ENCODE measurements around the gene CFAP97D1. TPM values are rescaled to one million over a fixed set of nuclear protein-coding genes. Genes with fewer than 3 reads are reported as not detected.

CFAP97D1 gene
- total RNA-seq, 2 donors from 2014 or later: not detected

DNA sequence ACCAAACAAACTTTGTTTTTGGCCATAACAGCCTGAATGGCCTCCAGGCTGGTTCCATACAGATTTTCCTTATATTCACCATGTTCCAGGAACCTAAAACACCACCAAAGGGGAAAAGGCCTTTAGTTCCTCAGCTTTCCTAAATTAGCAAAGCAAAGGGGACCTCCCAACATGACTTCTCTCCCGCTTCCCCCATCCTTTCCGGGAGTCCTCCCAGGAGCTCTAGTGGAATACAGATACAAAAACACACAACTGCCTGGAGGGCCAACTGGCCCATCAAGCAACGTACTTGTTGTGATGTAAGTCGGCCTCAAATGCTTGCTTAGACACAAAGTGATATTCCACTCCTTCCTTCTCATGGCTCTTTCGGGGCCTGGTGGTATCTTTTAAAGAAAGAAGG lies 30.6 kb downstream of the CFAP97D1 start:
- ATAC-seq (no peak), DNase-seq (ENCODE audit: low spot score in 2 of 2) (no peak)
- no peaks in the 10 kb centered on the region for H3K36me3 Mint-ChIP-seq
- peak overlapping the region in 1 of 2 donors; percentile 18 for H3K27ac Mint-ChIP-seq
- no peaks in the 10 kb centered on the region for H3K9me3 Mint-ChIP-seq

DNA sequence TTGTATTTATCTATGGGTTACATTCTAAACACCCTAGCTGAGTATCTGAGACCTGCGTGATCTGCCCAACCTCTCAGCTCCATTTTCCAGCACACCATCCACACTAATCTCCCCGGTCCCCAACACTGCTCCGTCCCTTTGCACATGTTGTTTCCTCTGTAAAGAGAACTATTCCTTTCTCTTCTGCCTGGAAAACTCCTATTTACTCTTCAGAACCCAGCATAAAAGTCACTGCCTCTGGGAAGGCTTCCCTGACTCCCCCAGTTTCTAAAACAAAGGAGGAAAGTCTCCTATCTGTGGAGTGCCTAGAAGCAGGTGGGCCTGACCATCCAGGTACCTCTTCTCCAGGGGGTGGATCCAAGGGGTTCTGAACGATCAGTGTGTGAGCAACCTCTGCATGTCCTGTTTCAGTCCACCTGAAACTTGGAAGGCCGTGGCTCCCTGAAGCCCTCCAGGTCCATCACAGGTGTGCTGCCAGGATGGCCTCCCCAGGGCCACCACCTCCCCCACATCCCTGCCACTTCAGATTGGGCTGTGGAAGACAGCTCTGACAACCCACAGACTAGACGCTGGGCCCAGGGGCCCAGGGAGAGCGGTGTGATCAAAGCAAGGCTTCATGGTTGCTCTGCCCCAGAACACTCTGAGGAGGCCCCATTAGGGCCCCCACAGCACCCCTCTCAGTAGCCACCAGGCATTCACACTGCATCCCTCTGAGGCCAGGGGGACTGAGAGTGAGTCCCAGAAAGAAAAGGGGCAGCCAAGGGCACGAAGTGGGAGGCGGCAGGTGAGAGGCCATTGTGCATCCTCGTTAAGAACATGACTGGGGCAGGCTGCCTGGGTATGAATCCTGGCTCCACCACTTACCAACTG lies 32.4 kb downstream of the CFAP97D1 start:
- no peak for DNase-seq (ENCODE audit: low spot score in 2 of 2)
- peak overlapping the region in 1 of 2 donors; percentile 10 for H3K27ac Mint-ChIP-seq
- ATAC-seq: no peak
- H3K9me3 Mint-ChIP-seq: no peaks in the 10 kb centered on the region
- H3K36me3 Mint-ChIP-seq: no peaks in the 10 kb centered on the region

DNA sequence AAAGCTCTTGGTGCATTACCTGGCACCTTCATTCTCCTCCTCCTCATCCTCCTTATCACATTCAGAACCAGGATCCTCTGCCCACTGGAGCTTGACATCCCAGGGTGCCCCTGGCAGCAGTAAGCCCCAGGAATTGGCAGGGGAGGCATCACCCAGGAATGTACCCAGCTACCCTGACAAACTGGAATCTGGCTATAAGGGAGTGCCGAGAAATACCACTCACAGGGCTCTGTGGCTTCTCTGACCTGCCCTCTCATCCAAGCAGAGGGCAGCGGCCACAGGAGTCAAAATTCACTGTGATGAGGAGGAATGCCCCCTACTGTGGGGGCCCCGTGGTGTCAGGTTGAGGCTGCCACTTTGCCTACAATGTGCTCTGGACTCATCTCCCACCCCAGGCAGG lies 33.2 kb downstream of the CFAP97D1 start:
- Mint-ChIP-seq H3K9me3 (no peaks in the 10 kb centered on the region), H3K27ac (peak overlapping the region in 1 of 2 donors; percentile 17), H3K36me3 (no peaks in the 10 kb centered on the region)
- ATAC-seq (no peak), DNase-seq (ENCODE audit: low spot score in 2 of 2) (no peak)

DNA sequence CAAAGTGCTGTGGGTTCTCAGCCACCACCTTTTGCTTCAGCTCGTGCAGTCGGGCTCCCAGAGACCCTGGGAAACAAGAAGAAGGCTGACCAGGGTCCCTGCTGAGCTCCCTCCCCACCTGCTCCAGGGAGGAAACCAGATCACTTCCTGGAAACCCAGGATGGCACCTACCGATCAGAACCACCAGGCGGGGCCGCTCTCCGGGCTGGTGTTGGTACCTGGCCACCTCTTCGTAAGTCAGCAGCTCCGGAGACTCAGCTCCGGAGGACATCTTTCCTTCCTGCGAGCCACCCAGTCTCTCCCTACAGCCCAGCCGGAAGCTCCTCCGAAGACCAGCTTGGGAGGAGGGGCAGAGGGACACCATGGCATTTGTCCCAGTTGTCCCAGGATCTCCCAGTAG lies 33.8 kb downstream of the CFAP97D1 start:
- H3K36me3 Mint-ChIP-seq: no peaks in the 10 kb centered on the region
- no peaks in the 10 kb centered on the region for H3K9me3 Mint-ChIP-seq
- H3K27ac Mint-ChIP-seq: no peak overlapping the region
- ATAC-seq (no peak), DNase-seq (ENCODE audit: low spot score in 2 of 2) (no peak)

DNA sequence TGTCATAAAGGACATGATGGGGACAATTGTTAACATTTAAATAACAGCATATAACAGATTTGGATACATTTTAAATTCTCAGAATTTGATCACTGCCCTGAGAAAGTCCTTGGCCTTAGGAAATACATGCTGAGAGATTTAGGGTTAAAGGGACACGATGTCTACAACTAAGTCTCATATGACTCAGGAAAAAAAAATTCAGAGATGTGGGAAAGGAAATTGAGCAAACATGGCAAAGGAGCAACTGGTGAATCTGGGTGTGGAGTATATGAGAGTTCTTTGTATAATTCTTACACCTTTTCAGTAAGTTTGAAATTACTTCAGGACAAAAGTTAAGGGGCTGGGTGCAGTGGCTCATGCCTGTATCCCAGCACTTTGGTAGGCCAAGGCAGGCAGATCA lies 34.5 kb downstream of the CFAP97D1 start:
- H3K27ac Mint-ChIP-seq: no peak overlapping the region

DNA sequence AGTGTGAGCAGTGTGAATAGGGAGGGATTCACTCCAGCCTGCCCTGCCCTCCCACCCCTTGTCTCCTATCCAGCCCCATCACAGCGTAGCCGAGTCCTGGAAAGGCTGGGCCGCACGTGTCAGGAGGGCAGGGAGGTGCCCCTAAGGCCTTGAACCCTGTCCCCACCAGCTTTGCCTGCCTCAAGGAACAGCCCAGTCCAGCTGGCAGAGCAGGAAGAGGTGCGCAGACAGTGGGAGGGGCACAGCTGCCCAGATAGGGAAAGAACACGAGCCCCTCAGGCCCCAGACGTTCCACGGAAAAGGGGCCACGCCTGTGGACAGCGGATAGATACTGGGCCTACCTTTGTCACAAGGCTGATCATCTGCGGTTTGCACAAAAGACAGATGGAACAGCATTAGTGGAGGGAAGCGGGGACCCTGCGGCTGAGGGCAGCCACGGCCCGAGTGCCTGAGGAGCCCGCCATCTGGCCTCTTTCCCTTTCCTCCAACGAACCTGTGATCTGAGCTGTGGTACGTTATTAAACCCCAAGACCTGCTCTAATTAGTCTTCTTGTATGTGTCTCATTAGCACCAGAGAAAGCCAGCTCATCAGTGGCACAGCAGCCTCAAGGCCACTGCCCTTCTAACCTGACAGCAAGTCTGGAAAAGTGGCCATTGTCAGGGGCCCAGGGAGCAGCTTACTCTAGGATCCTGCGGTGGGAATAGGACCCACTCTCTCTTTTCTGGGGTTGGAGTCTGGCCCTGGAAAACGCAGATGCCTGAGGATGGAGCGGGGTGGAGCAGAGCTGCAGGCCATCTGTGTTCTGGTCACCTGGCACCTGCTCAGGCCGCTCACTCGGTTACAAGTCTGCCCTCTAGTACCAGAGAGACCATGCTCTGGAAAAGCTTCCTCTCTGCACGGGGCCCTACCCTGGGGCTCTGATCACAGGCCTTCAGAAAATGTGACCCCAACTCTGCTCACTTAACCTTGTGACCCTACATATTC lies 36.4 kb downstream of the CFAP97D1 start:
- Mint-ChIP-seq H3K9me3 (no peaks in the 10 kb centered on the region), H3K27ac (no peak overlapping the region), H3K36me3 (no peaks in the 10 kb centered on the region)
- DNase-seq (ENCODE audit: low spot score in 2 of 2) (no peak), ATAC-seq (no peak)

More for the DNA sequence above, 34.5 kb downstream of the CFAP97D1 start:
- no peaks in the 10 kb centered on the region for H3K9me3 Mint-ChIP-seq
- ATAC-seq (no peak), DNase-seq (ENCODE audit: low spot score in 2 of 2) (no peak)
- H3K36me3 Mint-ChIP-seq: no peaks in the 10 kb centered on the region

DNA sequence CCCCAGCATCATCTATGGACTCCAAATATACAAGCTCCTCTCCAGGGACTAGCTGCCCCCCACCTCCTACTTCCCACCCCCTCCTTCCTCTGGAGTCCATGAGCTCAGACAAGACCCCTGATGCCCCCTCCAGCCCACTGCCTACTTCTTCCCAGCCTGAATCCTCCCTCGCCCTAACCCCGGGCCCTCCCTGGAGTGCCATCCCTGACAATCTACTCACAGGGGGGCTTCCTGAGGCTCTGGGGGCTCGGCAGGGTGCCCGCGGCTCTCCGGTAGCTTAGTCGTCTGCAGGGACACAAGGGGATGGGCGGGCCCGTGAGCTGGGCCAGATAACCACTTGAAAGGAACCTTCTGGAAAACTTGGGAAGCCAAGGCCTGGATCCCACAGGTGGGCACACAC lies 37.6 kb downstream of the CFAP97D1 start:
- no peak for DNase-seq (ENCODE audit: low spot score in 2 of 2)
- no peak overlapping the region for H3K27ac Mint-ChIP-seq
- no peak for ATAC-seq

DNA sequence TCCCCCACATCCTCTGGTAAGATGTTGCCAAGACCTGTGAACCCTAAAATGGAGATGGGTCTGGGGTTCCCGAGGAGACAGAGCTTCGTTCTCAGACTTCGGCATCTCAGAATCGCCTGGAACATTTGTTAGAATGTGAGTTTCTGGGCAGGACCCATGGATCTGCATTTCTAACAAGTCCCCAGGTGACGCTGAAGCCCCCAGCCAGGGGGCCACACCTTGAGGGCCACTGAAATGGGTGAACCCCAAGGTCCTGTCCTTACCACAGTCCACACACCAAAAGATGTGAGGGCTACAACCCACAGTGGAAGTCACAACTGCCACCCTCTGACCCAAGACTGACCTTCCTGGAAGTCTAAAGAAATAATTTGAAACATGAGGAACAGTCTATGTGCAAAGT lies 38.7 kb downstream of the CFAP97D1 start:
- ATAC-seq: no peak
- no peak for DNase-seq (ENCODE audit: low spot score in 2 of 2)
- no peaks in the 10 kb centered on the region for H3K36me3 Mint-ChIP-seq
- peak overlapping the region in 1 of 2 donors; percentile 7 for H3K27ac Mint-ChIP-seq
- H3K9me3 Mint-ChIP-seq: no peaks in the 10 kb centered on the region

More for the DNA sequence above, 37.6 kb downstream of the CFAP97D1 start:
- no peaks in the 10 kb centered on the region for H3K9me3 Mint-ChIP-seq
- H3K36me3 Mint-ChIP-seq: no peaks in the 10 kb centered on the region

DNA sequence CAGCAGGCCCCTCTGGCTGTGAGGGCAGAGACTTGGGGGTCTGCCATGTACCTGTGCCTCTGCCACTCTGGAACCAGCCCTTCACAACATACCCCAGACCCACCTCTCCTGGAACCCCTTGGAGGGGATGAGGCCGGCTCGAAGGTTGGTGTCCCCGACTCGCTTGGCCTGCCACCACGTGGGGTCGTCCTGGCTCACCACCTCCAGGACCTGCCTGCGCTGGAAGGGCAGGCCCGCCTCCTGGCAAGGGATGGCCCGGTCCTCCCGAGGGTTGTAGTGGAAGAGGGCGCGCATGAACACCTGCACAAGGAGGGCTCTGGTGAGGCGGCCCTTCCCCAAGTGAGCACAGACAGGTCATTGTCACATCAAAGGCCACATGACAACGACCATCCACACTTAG lies 40.5 kb downstream of the CFAP97D1 start:
- ATAC-seq (no peak), DNase-seq (ENCODE audit: low spot score in 2 of 2) (no peak)
- Mint-ChIP-seq H3K27ac (peak overlapping the region in 1 of 2 donors; percentile 84), H3K36me3 (no peaks in the 10 kb centered on the region), H3K9me3 (no peaks in the 10 kb centered on the region)

DNA sequence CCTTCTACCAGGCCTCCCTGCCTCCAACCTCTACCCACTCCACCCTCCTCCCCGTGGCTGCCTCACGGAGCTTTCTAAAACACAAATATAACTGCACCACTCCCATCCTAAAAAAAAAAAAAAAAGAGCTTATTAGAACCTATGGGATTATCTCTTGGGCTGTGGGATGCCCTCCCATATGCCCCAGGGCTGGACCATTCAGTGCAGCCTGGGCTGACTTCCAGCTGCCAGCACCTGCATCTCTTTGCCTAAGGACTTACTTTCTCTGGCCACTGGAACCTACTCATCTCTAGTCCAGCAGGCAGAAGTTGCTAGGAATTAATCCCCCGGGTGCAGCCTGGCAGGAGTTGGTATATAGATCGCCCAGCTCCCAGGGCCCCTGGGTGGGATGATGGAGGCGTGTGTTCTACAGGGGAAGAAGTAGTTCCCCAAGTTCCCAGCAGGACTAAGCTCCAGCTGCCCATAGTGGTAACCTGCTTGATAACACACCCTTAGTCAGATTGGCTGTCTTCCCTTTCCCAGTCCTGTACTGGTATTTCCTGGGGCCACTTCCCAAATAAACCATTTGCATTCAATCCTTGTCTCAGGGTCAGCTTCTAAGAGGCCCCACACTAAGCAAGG lies 42.4 kb downstream of the CFAP97D1 start:
- ATAC-seq: no peak
- H3K9me3 Mint-ChIP-seq: no peaks in the 10 kb centered on the region
- no peak overlapping the region for H3K27ac Mint-ChIP-seq
- H3K36me3 Mint-ChIP-seq: no peaks in the 10 kb centered on the region
- no peak for DNase-seq (ENCODE audit: low spot score in 2 of 2)

DNA sequence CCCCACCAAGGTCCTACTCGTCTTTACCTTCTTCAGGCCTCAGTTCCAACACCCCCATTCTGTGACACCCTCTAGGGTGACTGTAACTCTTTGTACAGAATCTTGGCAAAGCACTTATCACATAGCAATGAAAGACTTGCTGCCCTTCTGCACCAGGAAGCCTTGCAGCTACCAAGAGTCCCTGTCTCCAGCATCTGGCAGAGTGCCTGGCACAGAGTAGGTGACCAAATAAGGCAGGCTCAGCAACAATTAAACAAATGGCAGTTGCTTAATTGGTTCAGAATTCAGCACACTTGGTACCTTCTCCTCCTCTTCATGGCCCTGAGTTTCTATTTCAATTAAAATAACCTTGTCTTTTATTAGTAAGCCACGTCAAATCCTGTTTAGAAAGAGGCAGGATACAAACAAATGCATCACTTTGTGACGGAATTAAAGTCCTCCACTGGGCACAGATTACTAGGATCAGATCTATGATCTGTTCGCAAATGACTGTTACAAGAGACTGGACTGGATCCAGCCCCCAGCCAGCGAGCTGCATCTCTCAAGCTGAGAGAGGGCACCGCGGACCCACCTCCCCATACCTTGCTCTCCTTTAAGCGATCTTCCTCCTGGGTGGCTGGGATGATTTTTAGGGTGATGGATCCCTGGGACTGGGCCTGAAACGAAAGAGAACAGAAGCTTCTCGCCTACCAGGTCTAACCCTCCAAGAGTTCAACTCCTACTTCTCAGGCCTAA lies 43.3 kb downstream of the CFAP97D1 start:
- Mint-ChIP-seq H3K36me3 (no peaks in the 10 kb centered on the region), H3K9me3 (no peaks in the 10 kb centered on the region), H3K27ac (no peak overlapping the region)
- DNase-seq (ENCODE audit: low spot score in 2 of 2) (no peak), ATAC-seq (no peak)

DNA sequence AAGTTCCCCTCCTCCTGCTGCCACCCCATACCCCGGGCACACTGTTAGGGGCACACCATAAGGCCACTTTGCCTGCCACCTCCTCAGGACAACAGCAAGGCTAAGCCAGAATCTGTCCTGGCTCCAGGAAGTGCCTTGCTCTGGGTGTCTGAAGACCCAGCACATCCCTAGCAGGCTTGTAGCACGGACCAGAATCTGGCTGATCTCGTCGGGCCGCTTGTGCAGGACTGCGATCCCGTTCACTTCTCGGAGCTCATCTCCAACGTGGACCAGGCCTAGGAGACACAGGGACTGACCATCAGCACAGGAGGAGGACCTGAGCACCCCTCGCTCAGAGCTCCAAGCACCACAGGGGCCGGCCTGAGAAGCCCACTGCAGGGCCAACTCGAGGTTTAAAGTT lies 45.3 kb downstream of the CFAP97D1 start:
- DNase-seq (ENCODE audit: low spot score in 2 of 2) (no peak), ATAC-seq (no peak)
- no peaks in the 10 kb centered on the region for H3K36me3 Mint-ChIP-seq
- H3K9me3 Mint-ChIP-seq: no peaks in the 10 kb centered on the region
- H3K27ac Mint-ChIP-seq: no peak overlapping the region

DNA sequence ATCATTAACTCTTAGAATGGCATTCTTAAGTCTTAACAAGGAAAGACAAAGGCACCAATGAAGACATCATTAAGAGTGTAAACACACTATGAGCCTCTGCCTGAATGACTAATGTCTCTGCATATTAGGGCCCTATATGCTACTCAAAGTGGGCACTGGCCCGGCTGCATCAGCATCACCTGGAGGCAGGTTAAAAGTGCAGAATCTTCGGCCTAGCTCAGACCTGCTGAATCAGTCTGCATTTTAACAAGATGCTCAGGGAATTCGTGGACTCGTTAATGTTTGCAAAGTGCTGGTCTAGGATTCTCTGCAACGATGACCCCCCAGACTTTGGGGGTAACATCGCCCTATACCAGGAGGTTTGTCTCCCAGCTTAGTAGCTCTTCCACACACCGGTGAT lies 46.0 kb downstream of the CFAP97D1 start:
- Mint-ChIP-seq H3K27ac (no peak overlapping the region), H3K9me3 (no peaks in the 10 kb centered on the region), H3K36me3 (no peaks in the 10 kb centered on the region)
- DNase-seq (ENCODE audit: low spot score in 2 of 2) (no peak), ATAC-seq (no peak)

DNA sequence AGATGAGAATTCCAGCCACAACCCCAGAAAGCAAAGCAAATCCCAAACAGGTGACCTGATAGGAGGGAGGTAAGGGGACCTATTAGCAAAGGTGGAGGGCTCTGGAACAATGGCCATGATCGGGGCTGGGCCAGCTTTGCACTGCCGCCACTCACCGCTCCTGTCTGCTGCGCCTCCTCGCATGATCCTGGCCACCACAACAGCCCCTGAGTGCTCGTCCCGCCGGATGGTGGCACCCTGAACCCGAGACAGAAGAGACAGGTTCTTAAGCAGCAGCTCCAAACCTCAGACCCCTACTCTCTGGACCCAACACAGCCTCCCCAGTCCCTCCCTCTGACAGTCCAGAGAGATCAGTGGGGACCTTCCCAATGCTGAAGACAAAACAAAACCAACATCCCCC lies 47.4 kb downstream of the CFAP97D1 start:
- no peaks in the 10 kb centered on the region for H3K9me3 Mint-ChIP-seq
- no peak for DNase-seq (ENCODE audit: low spot score in 2 of 2)
- H3K27ac Mint-ChIP-seq: no peak overlapping the region
- no peak for ATAC-seq
- H3K36me3 Mint-ChIP-seq: no peaks in the 10 kb centered on the region

DNA sequence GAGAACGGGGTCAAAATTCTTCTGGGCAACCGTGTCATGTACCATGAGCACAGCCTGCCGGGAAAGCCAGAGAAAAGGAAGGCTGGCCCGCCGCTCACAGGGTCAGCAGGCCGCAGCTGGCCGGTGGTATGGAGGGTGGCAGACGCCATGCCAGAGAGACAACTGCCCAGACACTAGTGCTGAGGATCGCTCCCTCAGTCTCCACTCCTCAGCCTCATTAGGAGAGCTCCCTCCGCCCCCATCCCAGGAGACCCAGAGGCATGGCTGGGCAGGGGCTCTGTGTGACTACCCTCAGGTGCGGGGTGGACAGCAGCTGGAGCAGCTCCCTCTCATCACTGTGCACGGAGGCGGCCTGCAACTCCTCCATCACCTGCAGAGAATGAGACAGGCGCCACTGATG lies 49.5 kb downstream of the CFAP97D1 start:
- DNase-seq (ENCODE audit: low spot score in 2 of 2) (no peak), ATAC-seq (no peak)
- H3K36me3 Mint-ChIP-seq: peaks cover 0 to 6% of the 10 kb centered on the region in 2 donors
- peak overlapping the region in 1 of 2 donors; percentile 42 for H3K27ac Mint-ChIP-seq
- H3K9me3 Mint-ChIP-seq: no peaks in the 10 kb centered on the region

DNA sequence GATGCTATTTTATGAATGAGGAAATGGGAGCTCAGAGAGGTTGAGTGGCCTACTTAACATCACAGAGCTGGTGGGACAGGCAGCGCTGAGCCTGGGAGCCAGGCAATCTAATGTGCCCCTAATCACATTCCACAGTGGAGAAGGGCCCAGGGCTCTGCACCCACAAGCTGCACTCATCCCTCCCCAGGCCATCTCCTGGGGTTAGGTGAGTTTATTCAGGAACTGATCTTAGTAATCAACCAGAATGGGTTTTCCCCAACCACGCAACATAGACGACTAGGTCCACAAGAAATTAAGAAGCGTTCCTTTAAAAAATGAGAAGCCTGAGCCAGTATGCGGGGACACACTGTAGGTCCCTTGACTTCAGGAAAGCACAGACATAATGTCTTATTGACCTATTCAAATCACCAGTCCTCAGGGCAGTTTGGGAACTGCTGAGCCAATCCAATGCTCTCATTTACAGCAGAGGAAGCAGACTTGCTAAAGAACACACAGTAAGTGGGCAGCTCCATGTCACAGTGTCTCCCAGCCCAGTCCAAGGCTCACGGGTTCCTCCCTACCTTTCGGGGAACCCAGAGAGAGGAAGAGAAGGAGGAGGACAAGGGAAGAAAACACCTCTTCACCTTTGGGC lies 50.4 kb downstream of the CFAP97D1 start:
- Mint-ChIP-seq H3K9me3 (no peaks in the 10 kb centered on the region), H3K36me3 (peaks cover 0 to 6% of the 10 kb centered on the region in 2 donors), H3K27ac (no peak overlapping the region)
- peak in 1 of 2 donors; percentile 16 for DNase-seq (ENCODE audit: low spot score in 2 of 2)
- peak; percentile 71 to 79 for ATAC-seq

Data from activated naive CD4-positive, alpha-beta T cell treated with anti-CD3 and anti-CD28 coated beads, Interleukin-2, amount 50 U/mL, for 72 hours (primary cell).